ENCODE results near the gene ATP8A2.
"Not testable (repeated sequence)": the region's sequence is repeated elsewhere in the genome, so short reads cannot be mapped to it uniquely, and the experiment has no call there.

Gene ATP8A2

DNA sequence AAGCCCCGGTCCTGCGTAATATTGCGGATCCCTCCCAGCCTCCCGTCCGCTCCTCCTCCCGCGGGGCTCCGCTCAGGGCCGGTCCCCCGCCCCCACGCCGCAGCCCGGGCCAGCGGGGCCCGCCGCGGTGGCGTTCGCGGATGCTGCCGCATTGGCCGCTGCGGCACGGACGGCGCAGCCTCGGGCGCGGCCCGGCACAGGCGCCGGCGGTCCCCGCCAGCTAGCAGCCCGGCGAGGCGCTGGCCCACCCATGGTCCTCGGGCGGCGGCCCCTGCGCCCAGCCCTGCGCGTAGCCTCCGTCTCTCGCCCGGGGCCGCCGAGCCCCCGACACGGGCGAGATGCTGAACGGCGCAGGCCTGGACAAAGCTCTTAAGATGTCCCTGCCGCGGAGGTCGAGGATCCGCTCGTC is at the start of gene ATP8A2:
ATP8A2 (plus strand) TSS at position 100 of the 409 bp plus-strand sequence; CDS start at position 339, 239 bp downstream.
- DNase-seq = peak in 7 of 10 donors; percentile 12 to 91 (median 31)
- intact Hi-C loops (cut with DNase I) = loop anchor here (5.0 to 10.0 kb wide), 2 partner anchors 85 to 123 kb away; partner anchors contain the start of gene MTMR6

GRCh38 chr13:25324100-25324499 is 47.7 kb upstream of the ATP8A2 start:
- DNase-seq = no peak
- intact Hi-C loops (cut with DNase I) = no loop called here

- intact Hi-C loops (cut with DNase I) = no loop called here
- DNase-seq = no peak
These were observed 42.1 kb upstream of the ATP8A2 start for GRCh38 chr13:25329706-25330105.

DNA sequence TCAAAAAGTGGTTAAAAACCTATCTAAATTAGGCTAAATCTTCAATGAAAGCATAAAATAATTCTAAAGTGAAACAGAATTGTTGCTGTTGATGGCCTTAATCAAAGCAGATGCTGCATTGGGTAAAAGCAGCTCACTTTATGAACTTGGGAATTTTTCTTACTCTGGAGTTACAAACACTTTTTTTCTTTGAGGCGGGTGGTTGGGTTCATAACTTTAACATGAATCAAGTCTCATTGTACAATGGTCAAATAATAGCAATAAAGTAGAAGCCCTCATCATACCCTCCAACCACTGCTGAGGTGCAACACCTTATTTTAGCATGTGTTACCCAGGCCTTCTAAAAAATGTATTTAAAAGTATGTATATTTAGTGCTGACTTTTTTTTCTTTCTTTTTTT is 41.2 kb upstream of the ATP8A2 start:
- intact Hi-C loops (cut with DNase I) = no loop called here
- DNase-seq = no peak

GRCh38 chr13:25335856-25336255 is 35.9 kb upstream of the ATP8A2 start:
- no peak for DNase-seq
- intact Hi-C loops (cut with DNase I) = no loop called here

- intact Hi-C loops (cut with DNase I) = no loop called here
These were observed 26.2 kb upstream of the ATP8A2 start for GRCh38 chr13:25345576-25345975.

GRCh38 chr13:25347151-25347550 is 24.6 kb upstream of the ATP8A2 start:
- intact Hi-C loops (cut with DNase I) = no loop called here
- DNase-seq = no peak

More at GRCh38 chr13:25345576-25345975, 26.2 kb upstream of the ATP8A2 start:
- no peak for DNase-seq

- intact Hi-C loops (cut with DNase I) = no loop called here
- no peak for DNase-seq
These were observed 20.4 kb upstream of the ATP8A2 start for GRCh38 chr13:25351404-25351803.

DNA sequence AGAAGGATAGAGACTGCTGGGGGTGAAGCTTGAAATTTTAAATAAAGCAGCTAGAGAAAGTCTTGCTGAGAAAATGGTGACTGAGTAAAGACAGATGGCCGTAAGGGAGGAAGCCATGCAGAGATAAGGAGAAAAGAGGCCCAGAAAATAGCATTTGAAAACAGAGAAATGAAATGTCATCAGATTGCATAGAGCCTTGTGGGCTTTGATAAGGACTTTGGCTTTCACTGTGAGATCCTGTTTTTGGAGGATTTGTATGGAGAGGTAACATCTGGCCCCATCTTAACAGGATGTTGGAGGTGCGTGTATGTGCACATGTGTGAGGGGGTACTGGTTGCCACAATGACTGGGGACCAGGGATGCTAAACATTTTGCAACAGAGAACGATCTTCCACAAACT is 19.5 kb upstream of the ATP8A2 start:
- intact Hi-C loops (cut with DNase I) = no loop called here

DNA sequence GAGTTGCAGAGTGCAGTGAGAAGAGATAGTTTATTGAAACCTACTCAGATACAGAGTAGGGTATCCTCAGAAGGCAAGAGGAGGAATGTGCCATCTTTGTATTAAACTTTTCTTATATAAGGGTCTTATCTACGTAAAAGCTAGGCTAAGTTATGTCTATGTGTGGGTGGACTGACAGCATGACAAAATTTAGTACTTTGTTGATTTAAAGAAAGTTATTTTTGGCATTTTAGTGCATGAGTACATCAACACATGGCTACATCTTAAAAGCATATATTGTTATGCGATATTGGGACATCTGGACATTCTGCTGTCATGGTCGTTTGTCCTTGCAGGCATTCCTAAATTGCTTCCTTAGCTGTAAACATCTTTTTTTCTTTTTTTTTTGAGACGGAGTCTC is 19.0 kb upstream of the ATP8A2 start:
- no peak for DNase-seq
- intact Hi-C loops (cut with DNase I) = no loop called here

More for the DNA sequence above, 19.5 kb upstream of the ATP8A2 start:
- no peak for DNase-seq

DNA sequence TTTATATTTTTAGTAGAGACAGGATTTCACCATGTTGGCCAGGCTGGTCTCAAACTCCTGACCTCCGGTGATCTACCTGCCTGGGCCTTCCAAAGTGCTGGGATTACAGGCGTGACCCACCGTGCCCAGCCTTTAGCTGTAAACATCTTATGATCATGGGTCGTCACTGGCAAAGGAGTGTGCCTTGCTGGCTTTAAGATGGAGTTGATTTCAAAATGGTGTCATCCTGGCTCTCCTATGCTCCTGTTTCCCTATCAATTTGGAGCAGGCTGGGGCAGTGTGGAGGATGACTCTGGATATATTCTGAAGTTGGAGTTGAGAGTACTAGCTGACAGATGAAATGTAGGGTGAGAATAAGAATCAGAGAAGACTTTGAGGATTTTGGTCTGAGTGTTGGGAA is 18.4 kb upstream of the ATP8A2 start:
- intact Hi-C loops (cut with DNase I) = no loop called here
- no peak for DNase-seq

- intact Hi-C loops (cut with DNase I) = no loop called here
- DNase-seq = peak in 1 of 10 donors; percentile 28
These were observed 17.4 kb upstream of the ATP8A2 start for GRCh38 chr13:25354377-25354776.

GRCh38 chr13:25360443-25360842 is 11.3 kb upstream of the ATP8A2 start:
- intact Hi-C loops (cut with DNase I); DNase-seq: not testable (repeated sequence)

DNA sequence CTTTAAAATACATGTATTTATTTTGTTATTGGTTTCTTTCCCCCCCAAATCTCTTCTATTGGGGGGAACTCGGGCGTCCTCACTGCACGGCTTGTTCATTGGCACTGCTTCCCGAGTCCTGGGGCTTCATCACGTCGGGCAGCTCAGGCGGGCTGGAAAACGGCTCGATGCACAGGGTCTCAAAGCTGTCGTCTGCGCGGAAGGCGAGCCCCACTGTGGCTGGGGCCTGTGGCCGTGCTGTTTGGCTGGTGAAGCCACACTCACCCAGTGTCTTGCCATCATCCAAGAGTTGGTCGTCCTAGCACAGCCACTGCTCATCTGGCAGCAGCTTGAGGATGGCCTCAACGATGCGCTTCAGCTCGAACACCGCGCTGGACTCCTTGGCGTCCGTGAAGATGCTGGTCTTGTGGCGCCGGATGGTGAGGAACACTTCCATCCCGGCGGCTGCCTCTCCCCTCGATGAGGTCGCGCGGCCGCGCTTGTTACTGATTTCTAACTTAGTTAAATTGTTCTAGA is 6.0 kb upstream of the ATP8A2 start:
- peak in 1 of 10 donors; percentile 83 for DNase-seq
- intact Hi-C loops (cut with DNase I) = no loop called here

DNA sequence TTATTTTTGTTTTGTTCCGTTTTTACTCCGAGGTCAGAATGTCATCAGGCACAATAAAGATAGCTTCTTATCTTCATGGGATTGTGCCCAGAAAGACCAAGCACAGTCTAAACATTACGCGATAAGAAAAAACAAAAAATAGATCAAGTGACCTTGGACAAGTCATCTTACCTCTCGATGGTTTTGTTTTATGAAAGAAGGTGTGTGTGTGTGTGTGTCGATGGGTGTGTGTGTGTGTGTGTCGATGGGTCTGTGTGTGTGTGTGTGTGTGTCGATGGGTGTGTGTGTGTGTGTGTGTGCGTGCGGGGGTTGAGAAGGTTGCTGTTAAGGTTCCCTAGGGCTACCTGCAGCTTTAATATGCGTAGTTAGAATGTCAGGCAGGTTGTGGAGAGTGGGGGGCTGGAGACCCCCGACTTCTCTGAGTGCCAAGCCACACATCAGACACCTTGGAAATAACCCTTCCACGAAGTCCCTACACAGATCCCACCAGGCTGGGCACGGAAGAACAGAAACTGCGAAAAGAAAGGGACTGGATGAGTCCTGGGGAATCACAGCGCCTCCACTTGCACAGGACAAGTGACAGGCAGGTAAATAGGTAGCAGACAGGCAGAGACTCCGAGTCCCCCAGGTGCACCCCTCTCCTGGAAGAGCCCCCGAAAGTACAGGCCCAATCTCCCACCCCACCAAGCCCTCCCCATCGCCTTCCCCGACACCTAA is 458 bp upstream of the ATP8A2 start:
- intact Hi-C loops (cut with DNase I) = loop anchor here (5.0 to 10.0 kb wide), 2 partner anchors 84 to 123 kb away; partner anchors contain the start of gene MTMR6
- no peak for DNase-seq

GRCh38 chr13:25372284-25373081 is 709 bp downstream of the ATP8A2 start:
- DNase-seq = peak in 9 of 10 donors; percentile 17 to 92 (median 40)
- intact Hi-C loops (cut with DNase I) = loop anchor here (5.0 to 10.0 kb wide), 2 partner anchors 85 to 122 kb away; partner anchors contain the start of gene MTMR6

GRCh38 chr13:25375727-25376358 is 4.1 kb downstream of the ATP8A2 start:
- DNase-seq = peak in 1 of 10 donors; percentile 25
- intact Hi-C loops (cut with DNase I) = loop anchor here (10.0 kb wide), 1 partner anchor 119 kb away; no protein-coding TSS in a partner anchor

DNA sequence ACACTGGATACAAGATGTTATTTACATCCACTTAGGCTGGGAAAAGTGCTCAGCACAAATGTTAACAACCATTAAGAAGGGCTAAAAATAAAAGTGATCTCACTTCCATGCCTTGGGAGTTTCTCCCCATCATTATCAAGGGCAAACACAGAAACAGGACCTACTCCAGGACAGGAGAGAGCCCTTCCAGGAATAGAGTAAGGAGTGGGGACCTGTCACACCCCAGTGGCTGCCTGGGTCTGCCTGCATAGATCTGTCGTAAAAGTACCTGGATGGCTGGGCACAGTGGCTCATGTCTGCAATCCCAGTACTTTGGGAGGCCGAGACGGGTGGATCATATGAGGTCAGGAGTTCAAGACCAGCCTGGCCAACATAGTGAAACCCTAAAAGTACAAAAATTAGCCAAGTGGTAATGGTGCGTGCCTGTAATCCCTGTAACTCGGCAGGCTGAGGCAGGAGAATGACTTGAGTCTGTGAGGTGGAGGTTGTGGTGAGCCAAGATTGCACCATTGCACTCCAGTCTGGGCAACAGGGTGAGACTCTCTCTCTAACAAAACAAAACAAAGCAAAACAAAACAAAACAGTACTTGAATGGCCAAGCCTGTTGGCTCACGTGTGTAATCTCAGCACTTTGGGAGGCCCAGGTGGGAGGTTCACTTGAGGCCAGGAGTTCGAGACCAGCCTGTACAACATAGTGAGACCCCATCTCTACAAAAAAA is 5.6 kb downstream of the ATP8A2 start:
- intact Hi-C loops (cut with DNase I) = loop anchor here (10.0 kb wide), 1 partner anchor 117 kb away; no protein-coding TSS in a partner anchor
- no peak for DNase-seq

GRCh38 chr13:25378528-25378927 is 6.8 kb downstream of the ATP8A2 start:
- intact Hi-C loops (cut with DNase I) = loop anchor here (10.0 kb wide), 1 partner anchor 116 kb away; no protein-coding TSS in a partner anchor
- peak in 8 of 10 donors; percentile 50 to 93 (median 67) for DNase-seq

GRCh38 chr13:25379011-25379410 is 7.2 kb downstream of the ATP8A2 start:
- DNase-seq = no peak
- intact Hi-C loops (cut with DNase I) = loop anchor here (10.0 kb wide), 1 partner anchor 116 kb away; no protein-coding TSS in a partner anchor

Data from posterior cingulate gyrus (tissue), 11 donors.